Fibroblast of lung (primary cell): ENCODE data around the gene CHST11. TPM values are rescaled to one million over a fixed set of nuclear protein-coding genes. Genes with fewer than 3 reads are reported as not detected.

Experiments
- DNase-seq, 2 donors: peaks; one replicate each; pipeline versions ENCODE4 v3.0.0 to v3.0.0-alpha.2; 2010; ENCODE audit warnings: low read depth in 2 of 2
- H2AFZ ChIP-seq: 2 replicates; pipeline ENCODE4 v1.5.1; 2012; ENCODE audit warnings: low read length, control low read depth, inconsistent platforms
- H3K27ac ChIP-seq: 2 replicates; pipeline ENCODE4 v1.5.1; 2011; ENCODE audit warnings: low read length, control low read depth; ENCODE audit not compliant: insufficient read depth
- H3K27me3 ChIP-seq: 2 replicates; pipeline ENCODE4 v1.5.1; 2011; ENCODE audit warnings: mild to moderate bottlenecking, low read length; ENCODE audit not compliant: control insufficient read depth, insufficient read depth
- H3K36me3 ChIP-seq: 2 replicates; pipeline ENCODE4 v1.5.1; 2011; ENCODE audit warnings: low read length; ENCODE audit not compliant: control insufficient read depth, insufficient read depth
- H3K4me1 ChIP-seq: 2 replicates; pipeline ENCODE4 v1.5.1; 2011; ENCODE audit warnings: low read length; ENCODE audit not compliant: control insufficient read depth, insufficient read depth; ENCODE audit errors: extremely low read depth
- H3K4me2 ChIP-seq: 2 replicates; pipeline ENCODE4 v1.5.1; 2011; ENCODE audit warnings: low read length, control low read depth; ENCODE audit not compliant: insufficient read depth; ENCODE audit errors: extremely low read depth
- H3K4me3 ChIP-seq, 4 experiments: fragments of 200-600 bp in 1 of 4; sonication (generic) in 1 of 4; replicated peaks in 1 of 4; 2 replicates each; pipeline ENCODE4 v1.5.1; 2011 to 2016; ENCODE audit warnings: low read length in 4 of 4, low read depth in 3 of 4, mild to moderate bottlenecking in 3 of 4, control low read depth in 2 of 4, inconsistent platforms in 1 of 4, mixed read lengths in 1 of 4; ENCODE audit not compliant: insufficient read depth in 1 of 4; ENCODE audit errors: control extremely low read depth in 1 of 4
- H3K79me2 ChIP-seq: 2 replicates; pipeline ENCODE4 v1.5.1; 2012; ENCODE audit warnings: mild to moderate bottlenecking, low read length, inconsistent platforms; ENCODE audit not compliant: control insufficient read depth, insufficient read depth
- H3K9ac ChIP-seq: 2 replicates; pipeline ENCODE4 v1.5.1; 2011; ENCODE audit warnings: mild to moderate bottlenecking, low read length, control low read depth; ENCODE audit not compliant: insufficient read depth
- H3K9me3 ChIP-seq: 2 replicates; pipeline ENCODE4 v1.5.1; 2012; ENCODE audit warnings: low read depth, low read length; ENCODE audit not compliant: control insufficient read depth, insufficient read depth
- H4K20me1 ChIP-seq: 2 replicates; pipeline ENCODE4 v1.5.1; 2011; ENCODE audit warnings: low read length; ENCODE audit not compliant: control insufficient read depth, insufficient read depth; ENCODE audit errors: extremely low read depth
- EZH2 ChIP-seq: IDR thresholded peaks from 2 replicates; pipeline ENCODE4 v1.5.1; 2012; ENCODE audit warnings: low read length, control low read depth, mild to moderate bottlenecking; ENCODE audit errors: missing control alignments
- polyA plus RNA-seq, 2 donors: library from polyadenylated mRNA; depleted of rRNA in 1 of 2; stranded (reverse) in 1 of 2; unstranded in 1 of 2; fragments of >200 nt; gene quantifications; 2 replicates each; pipeline ENCODE4 v1.2.1, GENCODE V29; 2011 to 2012; ENCODE audit warnings: missing spikeins in 1 of 2
- total RNA-seq: library from RNA; depleted of rRNA; stranded (reverse); fragments of >200 nt; gene quantifications from 2 replicates; pipeline ENCODE4 v1.2.1, GENCODE V29; 2014
- TF ChIP-seq, protein P1 (sequence below), 2 donors: IDR thresholded peaks in 1 of 2; conservative IDR thresholded peaks in 1 of 2; 1 replicate in 1 of 2; 2 replicates in 1 of 2; pipeline ENCODE4 v1.5.1; 2011 to 2012; ENCODE audit warnings: low read length in 2 of 2, control low read depth in 1 of 2, inconsistent platforms in 1 of 2, low read depth in 1 of 2, mild to moderate bottlenecking in 1 of 2

The CHST11 gene
- total and polyA plus RNA-seq, 2 donors (not counting 1 experiment from before 2014, with no cell fraction given), result 3.5 to 9.1 TPM

DNA sequence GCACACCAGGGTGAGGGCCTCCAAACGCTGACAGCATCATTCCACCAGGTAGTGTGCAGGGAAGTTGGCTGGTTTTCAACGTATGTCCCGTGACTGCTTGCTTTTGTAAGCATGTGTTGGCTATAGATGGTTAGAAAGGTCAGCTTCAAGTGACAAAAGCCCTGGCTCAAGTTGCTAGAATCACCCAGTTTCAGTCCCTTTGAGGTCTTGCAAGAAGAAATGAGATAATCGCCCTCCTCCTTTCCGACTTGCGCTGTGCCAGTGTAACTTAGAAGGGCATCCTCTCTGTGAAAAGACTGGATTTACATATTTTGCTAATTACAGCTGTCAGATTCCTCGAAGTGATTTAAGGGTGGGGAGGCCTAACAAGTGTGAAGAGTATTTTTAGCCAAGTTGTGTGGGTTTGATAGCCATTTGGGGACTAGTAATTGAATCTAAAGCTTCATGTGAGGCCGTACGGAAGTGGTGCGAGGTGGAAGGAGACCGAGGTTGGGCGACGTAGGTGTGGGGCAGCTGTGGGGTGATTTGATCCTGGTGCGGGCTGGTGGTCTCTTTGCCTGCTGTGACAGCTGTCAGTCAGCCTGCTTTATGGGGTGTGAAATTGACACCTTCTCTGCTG lies 94.7 kb downstream of the CHST11 start:
- no peaks in the 10 kb centered on the region for H3K36me3 ChIP-seq
- no peak for DNase-seq
- no peaks in the 10 kb centered on the region for H3K9me3 ChIP-seq
- H3K4me2 ChIP-seq, result no peak overlapping the region
- TF ChIP-seq, protein P1, sequence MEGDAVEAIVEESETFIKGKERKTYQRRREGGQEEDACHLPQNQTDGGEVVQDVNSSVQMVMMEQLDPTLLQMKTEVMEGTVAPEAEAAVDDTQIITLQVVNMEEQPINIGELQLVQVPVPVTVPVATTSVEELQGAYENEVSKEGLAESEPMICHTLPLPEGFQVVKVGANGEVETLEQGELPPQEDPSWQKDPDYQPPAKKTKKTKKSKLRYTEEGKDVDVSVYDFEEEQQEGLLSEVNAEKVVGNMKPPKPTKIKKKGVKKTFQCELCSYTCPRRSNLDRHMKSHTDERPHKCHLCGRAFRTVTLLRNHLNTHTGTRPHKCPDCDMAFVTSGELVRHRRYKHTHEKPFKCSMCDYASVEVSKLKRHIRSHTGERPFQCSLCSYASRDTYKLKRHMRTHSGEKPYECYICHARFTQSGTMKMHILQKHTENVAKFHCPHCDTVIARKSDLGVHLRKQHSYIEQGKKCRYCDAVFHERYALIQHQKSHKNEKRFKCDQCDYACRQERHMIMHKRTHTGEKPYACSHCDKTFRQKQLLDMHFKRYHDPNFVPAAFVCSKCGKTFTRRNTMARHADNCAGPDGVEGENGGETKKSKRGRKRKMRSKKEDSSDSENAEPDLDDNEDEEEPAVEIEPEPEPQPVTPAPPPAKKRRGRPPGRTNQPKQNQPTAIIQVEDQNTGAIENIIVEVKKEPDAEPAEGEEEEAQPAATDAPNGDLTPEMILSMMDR (conservative IDR thresholded peaks at IDR 0.05 in 1 of 2, IDR thresholded peaks at IDR 0.05 in 1 of 2; ENCODE audit: low read depth in 1 of 2, low read length in 2 of 2), result no peak
- no peak overlapping the region for H3K27ac ChIP-seq
- H3K4me1 ChIP-seq, result peaks cover 2% of the 10 kb centered on the region
- no peaks in the 10 kb centered on the region for H3K79me2 ChIP-seq
- H2AFZ ChIP-seq, result no peak overlapping the region
- no peak overlapping the region for H3K4me3 ChIP-seq
- H3K9ac ChIP-seq, result no peak overlapping the region
- no peaks in the 10 kb centered on the region for H3K27me3 ChIP-seq
- H4K20me1 ChIP-seq, result no peaks in the 10 kb centered on the region

DNA sequence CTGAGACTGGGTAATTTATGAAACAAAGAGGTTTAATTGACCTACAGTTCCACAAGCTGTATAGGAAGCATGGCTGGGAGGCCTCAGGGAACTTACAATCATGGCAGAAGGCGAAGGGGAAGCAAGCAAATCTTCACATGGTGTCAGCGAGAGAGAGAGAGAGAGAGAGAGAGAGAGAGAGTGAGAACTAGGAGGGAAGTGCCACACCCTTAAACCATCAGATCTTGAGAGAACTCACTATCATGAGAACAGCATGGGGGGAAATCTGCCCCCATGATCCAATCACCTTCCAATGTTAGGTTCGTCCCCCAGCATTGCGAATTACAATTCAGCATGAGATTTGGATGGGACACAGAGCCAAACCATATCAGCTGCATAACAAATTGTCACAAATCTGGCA lies 96.7 kb downstream of the CHST11 start:
- no peaks in the 10 kb centered on the region for H3K27me3 ChIP-seq
- no peak for DNase-seq
- no peaks in the 10 kb centered on the region for H3K9me3 ChIP-seq
- no peaks in the 10 kb centered on the region for H3K79me2 ChIP-seq
- no peak overlapping the region for H3K4me3 ChIP-seq
- no peak overlapping the region for H2AFZ ChIP-seq
- H3K4me2 ChIP-seq, result no peak overlapping the region
- TF ChIP-seq EZH2, result no peak
- TF ChIP-seq, protein P1 (conservative IDR thresholded peaks at IDR 0.05 in 1 of 2, IDR thresholded peaks at IDR 0.05 in 1 of 2; ENCODE audit: low read depth in 1 of 2, low read length in 2 of 2), result no peak
- H4K20me1 ChIP-seq, result no peaks in the 10 kb centered on the region
- H3K9ac ChIP-seq, result no peak overlapping the region
- H3K4me1 ChIP-seq, result peaks cover 2% of the 10 kb centered on the region
- no peak overlapping the region for H3K27ac ChIP-seq
- H3K36me3 ChIP-seq, result no peaks in the 10 kb centered on the region

DNA sequence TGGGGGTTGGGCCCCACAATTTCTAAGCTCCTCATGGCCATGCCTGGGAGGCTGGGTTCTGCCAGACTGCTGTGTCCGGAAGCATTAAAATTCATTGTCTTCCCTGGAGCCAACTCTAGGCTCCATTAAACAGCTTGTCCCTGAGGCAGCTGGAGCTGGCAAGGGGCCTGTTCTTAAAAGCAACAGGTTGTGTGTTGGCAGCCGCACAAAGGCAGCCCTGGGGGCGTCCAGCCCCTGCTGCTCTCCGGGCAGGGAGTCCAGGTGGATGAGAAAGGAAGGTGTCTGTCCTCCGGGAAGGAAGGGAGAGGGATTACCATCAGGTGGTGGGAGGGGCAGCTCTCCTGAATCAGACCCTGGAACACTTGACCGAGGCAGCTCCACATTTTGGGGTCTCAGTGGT lies 98.9 kb downstream of the CHST11 start:
- DNase-seq, result no peak
- Histone ChIP-seq H3K4me1 (no peaks in the 10 kb centered on the region), H3K9me3 (no peaks in the 10 kb centered on the region), H3K27me3 (no peaks in the 10 kb centered on the region), H3K27ac (no peak overlapping the region), H3K4me3 (no peak overlapping the region), H4K20me1 (no peaks in the 10 kb centered on the region), H3K9ac (no peak overlapping the region), H3K36me3 (no peaks in the 10 kb centered on the region), H3K4me2 (no peak overlapping the region), H3K79me2 (no peaks in the 10 kb centered on the region), H2AFZ (no peak overlapping the region)
- TF ChIP-seq, protein P1 (conservative IDR thresholded peaks at IDR 0.05 in 1 of 2, IDR thresholded peaks at IDR 0.05 in 1 of 2; ENCODE audit: low read depth in 1 of 2, low read length in 2 of 2), result no peak
- TF ChIP-seq EZH2, result no peak
